HG03025 (cell line): ENCODE data around the gene SEPHS2.

Experiments
- ATAC-seq: cut with Tn5 transposase; IDR thresholded peaks from one replicate; pipeline ENCODE4 v1.9.1; 2021; ENCODE audit warnings: mild to moderate bottlenecking, moderate library complexity; ENCODE audit not compliant: unreplicated experiment, low FRiP score

SEPHS2 gene

GRCh38 chr16:30434852-30435251 is 10.8 kb downstream of the SEPHS2 start:
- ATAC-seq: no peak

- peak; percentile 11 for ATAC-seq
Measured at GRCh38 chr16:30430428-30430970, 15.2 kb downstream of the SEPHS2 start.

- ATAC-seq: peak; percentile 81
Measured at GRCh38 chr16:30429678-30430427, 15.8 kb downstream of the SEPHS2 start, which contains the start of gene DCTPP1. DCTPP1 (minus strand) TSS chr16:30430030; CDS start chr16:30429980, 50 bp downstream.

- no peak for ATAC-seq
Measured at GRCh38 chr16:30429418-30429677, 16.3 kb downstream of the SEPHS2 start.

GRCh38 chr16:30428055-30428454 is 17.6 kb downstream of the SEPHS2 start:
- ATAC-seq: no peak

- ATAC-seq: no peak
Measured at GRCh38 chr16:30421010-30421409, 24.7 kb downstream of the SEPHS2 start.

GRCh38 chr16:30418350-30419181 is 27.1 kb downstream of the SEPHS2 start:
- no peak for ATAC-seq

- peak; percentile 83 for ATAC-seq
Measured at GRCh38 chr16:30417529-30418349, 27.9 kb downstream of the SEPHS2 start.

- ATAC-seq: no peak
Measured at GRCh38 chr16:30416624-30417528, 28.8 kb downstream of the SEPHS2 start.

- ATAC-seq: no peak
Measured at GRCh38 chr16:30416047-30416603, 29.5 kb downstream of the SEPHS2 start.

- no peak for ATAC-seq
Measured at GRCh38 chr16:30414159-30414558, 31.5 kb downstream of the SEPHS2 start.

GRCh38 chr16:30413112-30413806 is 32.4 kb downstream of the SEPHS2 start:
- ATAC-seq: no peak

GRCh38 chr16:30409125-30410060 is 36.3 kb downstream of the SEPHS2 start:
- ATAC-seq: no peak

- ATAC-seq: no peak
Measured at GRCh38 chr16:30407804-30408534, 37.7 kb downstream of the SEPHS2 start.

GRCh38 chr16:30407102-30407803 is 38.4 kb downstream of the SEPHS2 start, which contains the start of gene ZNF771:
ZNF771 (plus strand) TSS chr16:30407606; CDS start chr16:30408054, 448 bp downstream.
- ATAC-seq: peak; percentile 70

- ATAC-seq: no peak
Measured at GRCh38 chr16:30406795-30407101, 38.9 kb downstream of the SEPHS2 start.
